Parathyroid adenoma (tissue), 2 donors: ENCODE measurements around the gene SUPT3H.

Experiments used
- H2AFZ ChIP-seq: fragments of 300-600 bp; sonication (generic); one replicate; pipeline ENCODE4 v1.7.0; 2017; ENCODE audit warnings: antibody characterized with exemption, mild to moderate bottlenecking
- H3K27ac ChIP-seq: fragments of 300-600 bp; sonication (generic); one replicate; pipeline ENCODE4 v1.7.0; 2017
- H3K27me3 ChIP-seq: fragments of 300-600 bp; sonication (generic); one replicate; pipeline ENCODE4 v1.7.0; 2017; ENCODE audit warnings: low read length; ENCODE audit not compliant: control insufficient read depth, insufficient read depth
- H3K36me3 ChIP-seq: fragments of 300-600 bp; sonication (generic); one replicate; pipeline ENCODE4 v1.7.0; 2017; ENCODE audit warnings: low read length; ENCODE audit not compliant: control insufficient read depth, insufficient read depth
- H3K4me1 ChIP-seq: fragments of 300-600 bp; sonication (generic); one replicate; pipeline ENCODE4 v1.7.0; 2017; ENCODE audit warnings: control low read depth
- H3K4me2 ChIP-seq: fragments of 300-600 bp; sonication (generic); one replicate; pipeline ENCODE4 v1.7.0; 2017; ENCODE audit warnings: low read length
- H3K4me3 ChIP-seq: fragments of 300-600 bp; sonication (generic); one replicate; pipeline ENCODE4 v1.7.0; 2017; ENCODE audit warnings: low read depth, low read length
- H3K79me2 ChIP-seq: fragments of 300-600 bp; sonication (generic); one replicate; pipeline ENCODE4 v1.7.0; 2017; ENCODE audit warnings: control low read depth
- H3K9ac ChIP-seq: fragments of 300-600 bp; sonication (generic); one replicate; pipeline ENCODE4 v1.7.0; 2017; ENCODE audit warnings: mild to moderate bottlenecking
- H3K9me3 ChIP-seq: fragments of 300-600 bp; sonication (generic); one replicate; pipeline ENCODE4 v1.7.0; 2017; ENCODE audit warnings: low read length; ENCODE audit not compliant: control insufficient read depth
- TF ChIP-seq, protein P1 (sequence below): fragments of 300-600 bp; sonication (generic); IDR thresholded peaks from one replicate; pipeline ENCODE4 v1.7.0; 2017; ENCODE audit warnings: antibody characterized with exemption, mild to moderate bottlenecking
- donor health status: primary hyperparathyroidism.

Gene SUPT3H

DNA sequence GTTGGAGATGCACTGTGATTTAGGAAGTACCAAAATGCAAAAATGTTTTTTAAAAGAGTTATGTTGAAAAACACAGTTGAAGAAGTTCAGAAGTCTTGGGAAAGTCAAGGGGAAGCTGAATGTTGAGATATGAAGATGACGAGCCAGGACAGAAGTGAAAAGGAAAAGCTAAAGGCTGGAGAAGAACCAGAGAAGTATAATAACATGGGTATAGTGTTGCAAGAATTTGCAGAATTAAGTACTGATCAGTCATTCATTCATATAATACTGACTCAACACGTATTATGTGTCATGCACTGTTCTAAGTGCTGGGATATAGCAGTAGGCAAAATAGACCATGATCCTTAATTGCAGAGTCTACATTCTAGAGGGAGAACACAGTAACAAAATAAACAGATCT, 557.4 kb downstream of the SUPT3H start:
- TF ChIP-seq, protein P1, sequence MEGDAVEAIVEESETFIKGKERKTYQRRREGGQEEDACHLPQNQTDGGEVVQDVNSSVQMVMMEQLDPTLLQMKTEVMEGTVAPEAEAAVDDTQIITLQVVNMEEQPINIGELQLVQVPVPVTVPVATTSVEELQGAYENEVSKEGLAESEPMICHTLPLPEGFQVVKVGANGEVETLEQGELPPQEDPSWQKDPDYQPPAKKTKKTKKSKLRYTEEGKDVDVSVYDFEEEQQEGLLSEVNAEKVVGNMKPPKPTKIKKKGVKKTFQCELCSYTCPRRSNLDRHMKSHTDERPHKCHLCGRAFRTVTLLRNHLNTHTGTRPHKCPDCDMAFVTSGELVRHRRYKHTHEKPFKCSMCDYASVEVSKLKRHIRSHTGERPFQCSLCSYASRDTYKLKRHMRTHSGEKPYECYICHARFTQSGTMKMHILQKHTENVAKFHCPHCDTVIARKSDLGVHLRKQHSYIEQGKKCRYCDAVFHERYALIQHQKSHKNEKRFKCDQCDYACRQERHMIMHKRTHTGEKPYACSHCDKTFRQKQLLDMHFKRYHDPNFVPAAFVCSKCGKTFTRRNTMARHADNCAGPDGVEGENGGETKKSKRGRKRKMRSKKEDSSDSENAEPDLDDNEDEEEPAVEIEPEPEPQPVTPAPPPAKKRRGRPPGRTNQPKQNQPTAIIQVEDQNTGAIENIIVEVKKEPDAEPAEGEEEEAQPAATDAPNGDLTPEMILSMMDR = no peak
- Histone ChIP-seq H3K36me3 (no peaks in the 10 kb centered on the region), H3K27ac (no peak overlapping the region), H3K27me3 (no peaks in the 10 kb centered on the region), H3K9ac (no peak overlapping the region), H3K4me2 (no peak overlapping the region), H3K4me1 (no peaks in the 10 kb centered on the region), H3K9me3 (no peaks in the 10 kb centered on the region), H2AFZ (no peak overlapping the region), H3K4me3 (no peak overlapping the region), H3K79me2 (no peaks in the 10 kb centered on the region)

DNA sequence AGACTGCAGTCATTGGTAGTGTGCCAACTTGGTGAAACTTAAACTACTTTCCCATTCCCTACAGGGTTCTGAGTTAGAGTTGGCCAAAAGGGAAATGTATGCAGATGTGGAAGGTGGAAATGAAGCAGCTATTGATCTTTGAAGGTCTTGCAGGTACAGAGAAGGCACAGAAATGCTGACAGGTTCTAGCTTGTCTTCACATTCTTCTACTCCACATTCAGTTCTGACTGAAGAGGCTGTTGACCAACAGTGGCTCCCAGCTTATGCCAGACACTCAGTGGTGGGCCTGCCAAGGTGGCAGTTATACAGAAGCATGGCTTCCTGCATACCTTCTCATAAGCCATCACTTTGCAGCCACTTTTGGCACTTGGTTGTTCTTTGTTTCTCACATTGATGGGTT, 566.3 kb downstream of the SUPT3H start:
- no peak overlapping the region for H3K9ac ChIP-seq
- no peak overlapping the region for H3K4me3 ChIP-seq
- TF ChIP-seq, protein P1 = no peak

DNA sequence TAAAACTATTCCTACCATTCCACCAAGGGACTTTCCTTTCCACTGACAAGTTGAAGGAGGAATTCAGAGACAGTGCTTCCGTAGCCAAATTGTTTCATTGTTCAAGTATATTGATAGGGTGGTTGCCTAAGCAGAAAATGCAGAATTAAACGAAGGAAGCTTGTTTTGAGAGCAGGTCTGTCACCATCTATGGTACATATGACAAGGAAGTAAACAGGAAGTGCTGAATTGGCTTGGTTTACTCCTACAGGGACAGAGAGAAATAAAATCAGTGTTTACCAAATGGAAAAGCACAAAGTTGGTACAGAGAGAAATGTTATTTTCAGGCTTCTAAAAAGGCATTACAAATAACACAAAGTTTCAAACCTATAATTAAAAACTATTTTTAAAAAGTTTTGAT, 568.5 kb downstream of the SUPT3H start:
- TF ChIP-seq, protein P1 = no peak
- no peak overlapping the region for H3K9ac ChIP-seq

More for the DNA sequence above, 566.3 kb downstream of the SUPT3H start:
- Histone ChIP-seq H3K4me1 (no peaks in the 10 kb centered on the region), H3K9me3 (no peaks in the 10 kb centered on the region), H3K79me2 (no peaks in the 10 kb centered on the region), H2AFZ (no peak overlapping the region), H3K27me3 (no peaks in the 10 kb centered on the region), H3K4me2 (no peak overlapping the region), H3K36me3 (no peaks in the 10 kb centered on the region), H3K27ac (no peak overlapping the region)

DNA sequence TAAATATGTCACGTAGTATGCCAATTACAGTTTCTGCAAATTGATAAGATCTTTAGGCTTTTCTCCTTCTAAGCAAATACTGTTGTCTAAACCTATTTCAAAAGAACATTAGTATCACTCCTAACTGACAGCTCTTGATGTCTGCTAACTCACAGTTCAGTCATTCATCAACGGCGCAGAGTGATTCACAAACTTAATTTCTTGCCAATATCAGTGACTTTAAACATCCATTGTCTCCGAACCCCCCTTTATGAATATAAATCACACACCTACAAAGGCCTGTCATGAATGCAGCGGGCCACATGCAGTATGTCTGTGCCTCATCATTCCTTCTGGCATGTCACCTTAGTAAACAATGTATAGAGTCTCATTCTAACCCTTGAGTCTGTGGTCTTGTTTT, 569.6 kb downstream of the SUPT3H start:
- no peak overlapping the region for H2AFZ ChIP-seq
- no peak overlapping the region for H3K27ac ChIP-seq
- H3K4me1 ChIP-seq = no peaks in the 10 kb centered on the region
- no peak overlapping the region for H3K9ac ChIP-seq
- TF ChIP-seq, protein P1 = no peak
- no peaks in the 10 kb centered on the region for H3K27me3 ChIP-seq
- no peaks in the 10 kb centered on the region for H3K9me3 ChIP-seq
- no peaks in the 10 kb centered on the region for H3K79me2 ChIP-seq
- no peaks in the 10 kb centered on the region for H3K36me3 ChIP-seq
- H3K4me2 ChIP-seq = no peak overlapping the region
- no peak overlapping the region for H3K4me3 ChIP-seq

More for the DNA sequence above, 568.5 kb downstream of the SUPT3H start:
- Histone ChIP-seq H2AFZ (no peak overlapping the region), H3K9me3 (no peaks in the 10 kb centered on the region), H3K27ac (no peak overlapping the region), H3K4me2 (no peak overlapping the region), H3K4me3 (no peak overlapping the region), H3K27me3 (no peaks in the 10 kb centered on the region), H3K4me1 (no peaks in the 10 kb centered on the region), H3K79me2 (no peaks in the 10 kb centered on the region), H3K36me3 (no peaks in the 10 kb centered on the region)

DNA sequence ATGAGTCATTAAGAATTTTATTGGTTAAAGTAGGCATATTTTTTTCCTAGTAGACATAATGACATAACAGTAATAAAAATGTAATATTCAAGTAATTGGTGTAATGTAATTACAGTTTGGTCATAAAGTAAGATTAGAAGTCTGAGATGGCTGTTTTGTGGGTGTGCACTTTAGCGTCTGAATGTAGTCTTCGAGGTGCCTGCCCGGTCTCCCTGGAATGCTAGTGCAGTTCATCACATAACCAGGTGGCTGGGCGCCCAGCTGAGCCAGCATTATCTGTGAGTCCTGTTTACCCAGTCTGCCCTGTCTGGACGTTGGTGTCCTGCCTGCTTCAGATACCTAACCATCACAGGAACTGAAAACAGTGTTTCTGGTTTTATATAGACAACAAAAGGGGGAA, 571.1 kb downstream of the SUPT3H start:
- Histone ChIP-seq H3K4me3 (no peak overlapping the region), H3K27me3 (no peaks in the 10 kb centered on the region), H3K4me2 (no peak overlapping the region), H3K27ac (no peak overlapping the region), H3K9me3 (no peaks in the 10 kb centered on the region), H2AFZ (no peak overlapping the region), H3K36me3 (no peaks in the 10 kb centered on the region), H3K9ac (no peak overlapping the region), H3K4me1 (no peaks in the 10 kb centered on the region), H3K79me2 (no peaks in the 10 kb centered on the region)
- TF ChIP-seq, protein P1 = no peak
